GM12801 (cell line): ENCODE data around the gene OR2L8.

Source experiments
- CTCF ChIP-seq: IDR thresholded peaks from one replicate; pipeline ENCODE4 v1.5.1; 2011; ENCODE audit warnings: control low read depth; ENCODE audit not compliant: insufficient read length; ENCODE audit errors: extremely low read depth

OR2L8 gene

DNA sequence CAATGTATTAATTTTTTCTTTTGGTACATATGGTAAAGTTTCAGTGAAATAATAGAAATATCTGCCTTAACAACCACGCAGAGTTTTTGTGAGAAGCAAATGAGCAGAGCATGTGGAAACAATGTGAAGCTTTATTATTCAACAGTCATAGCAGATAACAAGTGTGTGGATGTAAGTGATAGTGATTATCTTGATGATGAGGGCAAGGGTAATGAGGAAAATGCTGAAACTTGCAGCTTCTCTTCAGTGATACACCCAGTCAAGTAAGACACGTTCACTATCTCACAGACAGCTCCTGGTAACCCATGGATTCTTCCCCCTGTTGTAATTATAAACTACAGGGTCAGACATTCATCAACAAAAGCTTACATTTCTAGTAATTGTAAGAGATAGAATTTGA, 50.2 kb downstream of the OR2L8 start:
- no peak for TF ChIP-seq CTCF
